OCI-LY3 (cell line): Measurements from ENCODE around the gene SFXN2.

Experiments used
- CTCF ChIP-seq: fragments of 200-600, 300-600 bp; sonication (generic); IDR thresholded peaks from 2 replicates; pipeline ENCODE4 v1.5.1; 2014; ENCODE audit warnings: antibody characterized with exemption, low read length, low read depth
- EZH2phosphoT487 ChIP-seq: fragments of 200-600 bp; shearing (Covaris generic); IDR thresholded peaks from 2 replicates; pipeline ENCODE4 v1.6.1; 2018; ENCODE audit warnings: antibody characterized with exemption, mixed run types, low read depth

GRCh38 chr10:102718220-102718619 lies 3.8 kb downstream of the SFXN2 start:
- no peak for TF ChIP-seq CTCF
- no peak for TF ChIP-seq EZH2phosphoT487
